ENCODE data around the gene B9D2.

DNA sequence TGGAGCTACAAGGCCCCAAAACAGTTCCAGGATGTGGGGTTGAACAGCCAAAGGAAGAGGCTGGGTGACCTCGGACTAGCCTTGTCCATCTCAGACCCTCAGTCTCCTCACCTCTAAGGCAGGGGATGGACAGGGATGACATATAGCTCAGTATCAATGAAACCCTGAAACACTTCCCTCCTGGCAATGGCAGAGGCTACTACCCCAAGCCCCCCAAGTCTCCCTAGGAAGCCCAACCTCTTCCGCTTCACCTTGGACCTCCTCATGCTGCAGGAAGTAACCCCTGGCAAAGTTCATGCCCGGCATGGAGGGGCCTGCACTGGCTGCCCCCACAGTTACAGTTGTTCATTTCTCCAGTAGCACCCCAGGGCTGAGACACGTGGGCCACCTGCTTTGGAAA lies 43.4 kb downstream of the B9D2 start:
- TF ChIP-seq, protein P1, sequence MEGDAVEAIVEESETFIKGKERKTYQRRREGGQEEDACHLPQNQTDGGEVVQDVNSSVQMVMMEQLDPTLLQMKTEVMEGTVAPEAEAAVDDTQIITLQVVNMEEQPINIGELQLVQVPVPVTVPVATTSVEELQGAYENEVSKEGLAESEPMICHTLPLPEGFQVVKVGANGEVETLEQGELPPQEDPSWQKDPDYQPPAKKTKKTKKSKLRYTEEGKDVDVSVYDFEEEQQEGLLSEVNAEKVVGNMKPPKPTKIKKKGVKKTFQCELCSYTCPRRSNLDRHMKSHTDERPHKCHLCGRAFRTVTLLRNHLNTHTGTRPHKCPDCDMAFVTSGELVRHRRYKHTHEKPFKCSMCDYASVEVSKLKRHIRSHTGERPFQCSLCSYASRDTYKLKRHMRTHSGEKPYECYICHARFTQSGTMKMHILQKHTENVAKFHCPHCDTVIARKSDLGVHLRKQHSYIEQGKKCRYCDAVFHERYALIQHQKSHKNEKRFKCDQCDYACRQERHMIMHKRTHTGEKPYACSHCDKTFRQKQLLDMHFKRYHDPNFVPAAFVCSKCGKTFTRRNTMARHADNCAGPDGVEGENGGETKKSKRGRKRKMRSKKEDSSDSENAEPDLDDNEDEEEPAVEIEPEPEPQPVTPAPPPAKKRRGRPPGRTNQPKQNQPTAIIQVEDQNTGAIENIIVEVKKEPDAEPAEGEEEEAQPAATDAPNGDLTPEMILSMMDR (IDR thresholded peaks at IDR 0.05 in 8 of 11, conservative IDR thresholded peaks at IDR 0.05 in 3 of 11), result no peak
- TF ChIP-seq POLR2A (IDR thresholded peaks at IDR 0.05), result no peak

Data from spleen (tissue), 7 donors.